SH-SY5Y (cell line): Measurements from ENCODE around the gene SLC25A10.

Experiments
- GATA2 ChIP-seq: IDR thresholded peaks from 2 replicates; pipeline ENCODE4 v1.6.1; 2011; ENCODE audit warnings: mild to moderate bottlenecking, low read depth, low read length
- GATA3 ChIP-seq: IDR thresholded peaks from 2 replicates; pipeline ENCODE4 v1.6.1; 2011; ENCODE audit warnings: low read depth, mild to moderate bottlenecking, low read length, moderate library complexity

DNA sequence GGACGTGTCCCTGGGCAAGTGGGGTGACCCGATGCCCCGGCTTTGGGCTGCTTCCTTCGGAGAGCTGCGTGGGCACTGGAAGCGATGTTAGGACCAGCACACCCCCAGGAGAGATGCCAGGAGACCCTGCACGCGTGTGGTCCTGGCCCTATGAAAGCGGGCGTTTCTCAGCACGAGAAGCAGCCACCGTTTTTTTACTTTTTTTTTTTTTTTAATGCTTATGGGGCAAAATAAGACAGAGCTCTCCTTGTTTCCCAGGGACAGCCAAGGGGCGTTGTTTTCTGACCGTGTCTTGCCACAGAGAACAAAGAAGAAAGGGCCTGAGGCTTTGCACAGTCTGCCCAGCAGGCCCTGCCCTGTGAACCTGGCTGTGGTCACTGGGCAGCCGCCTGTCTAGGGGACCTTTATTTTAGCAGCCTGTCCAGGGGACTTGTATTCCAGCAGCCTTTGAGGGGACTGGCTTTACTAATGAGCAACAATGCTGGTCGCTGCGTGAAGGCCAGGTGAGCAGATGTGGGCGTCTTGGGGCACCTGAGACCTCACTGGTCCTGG, 996 bp downstream of the SLC25A10 start:
- TF ChIP-seq GATA3 (no peak), GATA2 (no peak)
